ENCODE measurements around the gene TNIP1.

TNIP1 gene

GRCh38 chr5:151118913-151119575, 38.2 kb upstream of the TNIP1 start:
- H3K36me3 ChIP-seq (ENCODE audit: insufficient read depth, low read length) = peaks cover 78% of the 10 kb centered on the region
- no peaks in the 10 kb centered on the region for H3K27me3 ChIP-seq (ENCODE audit: control insufficient read depth in 1 of 2, insufficient read depth in 2 of 2, low read length in 2 of 2)
- H3K4me3 ChIP-seq (ENCODE audit: low read depth in 1 of 2, low read length in 2 of 2) = no peak overlapping the region
- no peaks in the 10 kb centered on the region for H3K9me3 ChIP-seq (ENCODE audit: low read length)
- no peak overlapping the region for H3K9ac ChIP-seq (ENCODE audit: low read length)
- H3K4me1 ChIP-seq (ENCODE audit: insufficient read depth, low read length) = peaks cover 8% of the 10 kb centered on the region
- H3K27ac ChIP-seq (ENCODE audit: low read depth, low read length) = no peak overlapping the region

- H3K27ac ChIP-seq (ENCODE audit: low read depth, low read length) = no peak overlapping the region
- peaks cover 65% of the 10 kb centered on the region for H3K36me3 ChIP-seq (ENCODE audit: insufficient read depth, low read length)
- H3K9me3 ChIP-seq (ENCODE audit: low read length) = no peaks in the 10 kb centered on the region
- H3K4me1 ChIP-seq (ENCODE audit: insufficient read depth, low read length) = no peaks in the 10 kb centered on the region
- H3K4me3 ChIP-seq (ENCODE audit: low read depth in 1 of 2, low read length in 2 of 2) = no peak overlapping the region
- H3K27me3 ChIP-seq (ENCODE audit: control insufficient read depth in 1 of 2, insufficient read depth in 2 of 2, low read length in 2 of 2) = no peaks in the 10 kb centered on the region
- H3K9ac ChIP-seq (ENCODE audit: low read length) = no peak overlapping the region
Measured at GRCh38 chr5:151115272-151115905, 34.6 kb upstream of the TNIP1 start.

GRCh38 chr5:151113651-151114050, 32.8 kb upstream of the TNIP1 start:
- peaks cover 8% of the 10 kb centered on the region for H3K4me1 ChIP-seq (ENCODE audit: insufficient read depth, low read length)
- no peaks in the 10 kb centered on the region for H3K27me3 ChIP-seq (ENCODE audit: control insufficient read depth in 1 of 2, insufficient read depth in 2 of 2, low read length in 2 of 2)
- no peak overlapping the region for H3K27ac ChIP-seq (ENCODE audit: low read depth, low read length)
- no peak overlapping the region for H3K9ac ChIP-seq (ENCODE audit: low read length)
- peaks cover 64% of the 10 kb centered on the region for H3K36me3 ChIP-seq (ENCODE audit: insufficient read depth, low read length)
- H3K9me3 ChIP-seq (ENCODE audit: low read length) = no peaks in the 10 kb centered on the region
- H3K4me3 ChIP-seq (ENCODE audit: low read depth in 1 of 2, low read length in 2 of 2) = no peak overlapping the region

- no peaks in the 10 kb centered on the region for H3K27me3 ChIP-seq (ENCODE audit: control insufficient read depth in 1 of 2, insufficient read depth in 2 of 2, low read length in 2 of 2)
- no peak overlapping the region for H3K9ac ChIP-seq (ENCODE audit: low read length)
- H3K27ac ChIP-seq (ENCODE audit: low read depth, low read length) = no peak overlapping the region
- no peak overlapping the region for H3K4me3 ChIP-seq (ENCODE audit: low read depth in 1 of 2, low read length in 2 of 2)
- H3K36me3 ChIP-seq (ENCODE audit: insufficient read depth, low read length) = peaks cover 66% of the 10 kb centered on the region
- peaks cover 26% of the 10 kb centered on the region for H3K4me1 ChIP-seq (ENCODE audit: insufficient read depth, low read length)
- H3K9me3 ChIP-seq (ENCODE audit: low read length) = no peaks in the 10 kb centered on the region
Measured at GRCh38 chr5:151110992-151111391, 30.2 kb upstream of the TNIP1 start.

- Histone ChIP-seq H3K9me3 (ENCODE audit: low read length) (no peaks in the 10 kb centered on the region), H3K9ac (ENCODE audit: low read length) (no peak overlapping the region), H3K4me1 (ENCODE audit: insufficient read depth, low read length) (peaks cover 34% of the 10 kb centered on the region), H3K27me3 (ENCODE audit: control insufficient read depth in 1 of 2, insufficient read depth in 2 of 2, low read length in 2 of 2) (no peaks in the 10 kb centered on the region), H3K36me3 (ENCODE audit: insufficient read depth, low read length) (peaks cover 60% of the 10 kb centered on the region), H3K27ac (ENCODE audit: low read depth, low read length) (peak overlapping the region; percentile 7), H3K4me3 (ENCODE audit: low read depth in 1 of 2, low read length in 2 of 2) (no peak overlapping the region)
Measured at GRCh38 chr5:151110122-151110681, 29.4 kb upstream of the TNIP1 start.

GRCh38 chr5:151108566-151108965, 27.7 kb upstream of the TNIP1 start:
- no peak overlapping the region for H3K4me3 ChIP-seq (ENCODE audit: low read depth in 1 of 2, low read length in 2 of 2)
- peaks cover 64% of the 10 kb centered on the region for H3K36me3 ChIP-seq (ENCODE audit: insufficient read depth, low read length)
- H3K9me3 ChIP-seq (ENCODE audit: low read length) = no peaks in the 10 kb centered on the region
- H3K9ac ChIP-seq (ENCODE audit: low read length) = no peak overlapping the region
- no peaks in the 10 kb centered on the region for H3K27me3 ChIP-seq (ENCODE audit: control insufficient read depth in 1 of 2, insufficient read depth in 2 of 2, low read length in 2 of 2)
- H3K4me1 ChIP-seq (ENCODE audit: insufficient read depth, low read length) = peaks cover 49% of the 10 kb centered on the region
- H3K27ac ChIP-seq (ENCODE audit: low read depth, low read length) = peak overlapping the region; percentile 58

GRCh38 chr5:151107738-151108520, 27.1 kb upstream of the TNIP1 start:
- Histone ChIP-seq H3K27me3 (ENCODE audit: control insufficient read depth in 1 of 2, insufficient read depth in 2 of 2, low read length in 2 of 2) (no peaks in the 10 kb centered on the region), H3K4me1 (ENCODE audit: insufficient read depth, low read length) (peaks cover 52% of the 10 kb centered on the region)

GRCh38 chr5:151107084-151107483, 26.2 kb upstream of the TNIP1 start:
- Histone ChIP-seq H3K4me3 (ENCODE audit: low read depth in 1 of 2, low read length in 2 of 2) (no peak overlapping the region), H3K27ac (ENCODE audit: low read depth, low read length) (peak overlapping the region; percentile 13), H3K9ac (ENCODE audit: low read length) (no peak overlapping the region), H3K4me1 (ENCODE audit: insufficient read depth, low read length) (peaks cover 52% of the 10 kb centered on the region), H3K36me3 (ENCODE audit: insufficient read depth, low read length) (peaks cover 67% of the 10 kb centered on the region), H3K27me3 (ENCODE audit: control insufficient read depth in 1 of 2, insufficient read depth in 2 of 2, low read length in 2 of 2) (no peaks in the 10 kb centered on the region), H3K9me3 (ENCODE audit: low read length) (no peaks in the 10 kb centered on the region)

More at GRCh38 chr5:151107738-151108520, 27.1 kb upstream of the TNIP1 start:
- Histone ChIP-seq H3K27ac (ENCODE audit: low read depth, low read length) (peak overlapping the region; percentile 58), H3K36me3 (ENCODE audit: insufficient read depth, low read length) (peaks cover 66% of the 10 kb centered on the region), H3K9me3 (ENCODE audit: low read length) (no peaks in the 10 kb centered on the region), H3K4me3 (ENCODE audit: low read depth in 1 of 2, low read length in 2 of 2) (no peak overlapping the region), H3K9ac (ENCODE audit: low read length) (no peak overlapping the region)

GRCh38 chr5:151106509-151106908, 25.7 kb upstream of the TNIP1 start:
- Histone ChIP-seq H3K4me1 (ENCODE audit: insufficient read depth, low read length) (peaks cover 52% of the 10 kb centered on the region), H3K9ac (ENCODE audit: low read length) (no peak overlapping the region), H3K9me3 (ENCODE audit: low read length) (no peaks in the 10 kb centered on the region), H3K27ac (ENCODE audit: low read depth, low read length) (no peak overlapping the region), H3K4me3 (ENCODE audit: low read depth in 1 of 2, low read length in 2 of 2) (no peak overlapping the region), H3K36me3 (ENCODE audit: insufficient read depth, low read length) (peaks cover 73% of the 10 kb centered on the region), H3K27me3 (ENCODE audit: control insufficient read depth in 1 of 2, insufficient read depth in 2 of 2, low read length in 2 of 2) (no peaks in the 10 kb centered on the region)

- no peak overlapping the region for H3K9ac ChIP-seq (ENCODE audit: low read length)
- H3K27me3 ChIP-seq (ENCODE audit: control insufficient read depth in 1 of 2, insufficient read depth in 2 of 2, low read length in 2 of 2) = no peaks in the 10 kb centered on the region
- H3K4me1 ChIP-seq (ENCODE audit: insufficient read depth, low read length) = peaks cover 52% of the 10 kb centered on the region
- peak overlapping the region; percentile 62 for H3K27ac ChIP-seq (ENCODE audit: low read depth, low read length)
- H3K9me3 ChIP-seq (ENCODE audit: low read length) = no peaks in the 10 kb centered on the region
- peaks cover 73% of the 10 kb centered on the region for H3K36me3 ChIP-seq (ENCODE audit: insufficient read depth, low read length)
- H3K4me3 ChIP-seq (ENCODE audit: low read depth in 1 of 2, low read length in 2 of 2) = no peak overlapping the region
Measured at GRCh38 chr5:151106043-151106442, 25.2 kb upstream of the TNIP1 start.

- no peaks in the 10 kb centered on the region for H3K9me3 ChIP-seq (ENCODE audit: low read length)
- peaks cover 52% of the 10 kb centered on the region for H3K4me1 ChIP-seq (ENCODE audit: insufficient read depth, low read length)
- H3K27me3 ChIP-seq (ENCODE audit: control insufficient read depth in 1 of 2, insufficient read depth in 2 of 2, low read length in 2 of 2) = no peaks in the 10 kb centered on the region
- no peak overlapping the region for H3K4me3 ChIP-seq (ENCODE audit: low read depth in 1 of 2, low read length in 2 of 2)
- peaks cover 74% of the 10 kb centered on the region for H3K36me3 ChIP-seq (ENCODE audit: insufficient read depth, low read length)
- H3K27ac ChIP-seq (ENCODE audit: low read depth, low read length) = peak overlapping the region; percentile 62
- no peak overlapping the region for H3K9ac ChIP-seq (ENCODE audit: low read length)
Measured at GRCh38 chr5:151105561-151105960, 24.7 kb upstream of the TNIP1 start.
